Heart left ventricle (tissue), 16 donors: ENCODE results near the gene USP51. TPM values are rescaled to one million over a fixed set of nuclear protein-coding genes. Genes with fewer than 3 reads are reported as not detected.

Experiments used
- ATAC-seq, 4 donors: fragments of 200-7000 bp; cut with Tn5 transposase; one replicate each; pipeline ENCODE4 v1.9.1; 2020 to 2022; ENCODE audit warnings: moderate library complexity in 4 of 4, mild to moderate bottlenecking in 3 of 4, moderate number of reproducible peaks in 1 of 4
- DNase-seq, 5 donors: peaks; one replicate each; pipeline ENCODE4 v3.0.0-alpha.2; 2020
- H3K27ac ChIP-seq, 12 donors: fragments of 200-600 bp; sonication (generic) in 4 of 12; one replicate each; pipeline versions ENCODE4 v1.5.0 to v1.8.0; 2016 to 2022; ENCODE audit warnings: mild to moderate bottlenecking in 2 of 12
- H3K27me3 ChIP-seq, 9 donors: fragments of 200-600 bp; sonication (generic) in 2 of 9; one replicate each; pipeline versions ENCODE4 v1.5.1 to v1.8.0; 2016 to 2022; ENCODE audit warnings: mild to moderate bottlenecking in 3 of 9
- H3K36me3 ChIP-seq, 9 donors: fragments of 200-600 bp; sonication (generic) in 2 of 9; one replicate each; pipeline versions ENCODE4 v1.5.0 to v1.8.0; 2018 to 2022; ENCODE audit warnings: mild to moderate bottlenecking in 2 of 9
- H3K4me1 ChIP-seq, 12 donors: fragments of 200-600 bp; sonication (generic) in 4 of 12; one replicate each; pipeline versions ENCODE4 v1.5.0 to v1.8.0; 2016 to 2022; ENCODE audit warnings: mild to moderate bottlenecking in 3 of 12
- H3K4me3 ChIP-seq, 12 donors: fragments of 200-600 bp; sonication (generic) in 4 of 12; one replicate each; pipeline versions ENCODE4 v1.5.0 to v1.8.0; 2017 to 2022; ENCODE audit warnings: mild to moderate bottlenecking in 9 of 12, moderate library complexity in 4 of 12
- H3K9me3 ChIP-seq, 12 donors: fragments of 200-600 bp; sonication (generic) in 4 of 12; one replicate each; pipeline versions ENCODE4 v1.5.0 to v1.8.0; 2016 to 2022; ENCODE audit warnings: mild to moderate bottlenecking in 1 of 12
- CTCF ChIP-seq, 12 donors: fragments of 200-600 bp; sonication (generic) in 4 of 12; IDR thresholded peaks; one replicate each; pipeline versions ENCODE4 v1.5.0 to v1.8.0; 2018 to 2022; ENCODE audit warnings: antibody characterized with exemption in 12 of 12, mild to moderate bottlenecking in 5 of 12
- POLR2A ChIP-seq, 2 donors: fragments of 450-650 bp; IDR thresholded peaks; one replicate each; pipeline ENCODE4 v1.6.1; 2017; ENCODE audit warnings: antibody characterized with exemption in 2 of 2, mild to moderate bottlenecking in 2 of 2, moderate library complexity in 2 of 2
- WGBS, 4 donors: extraction: QIAGEN DNeasy Blood & Tissue Kit in 2 of 4; methylation state at CpG; one replicate each; pipeline versions ENCODE4 v1.1.5 to v1.1.7; 2013 to 2018; 5-methylcytosine and 5-hydroxymethylcytosine counted together
- intact Hi-C, 10 donors: fragments of 100-400 bp; cut with DNase I; formaldehyde crosslinking; loops; one replicate each; pipeline versions ENCODE4 v1.11.1 to v1.14.2; 2022
- polyA plus RNA-seq, 2 donors: library from polyadenylated mRNA; stranded (reverse); fragments of 200-250 nt; gene quantifications; one replicate each; pipeline ENCODE4 v1.2.3, GENCODE V29; 2013
- total RNA-seq, 9 donors: library from RNA; depleted of rRNA in 2 of 9; stranded (reverse); fragments of >200 nt in 2 of 9; fragmentation: NEBNext Ultra II Directional in 3 of 9; extraction: Animal tissue kit (Norgen Biotek cat#: 25700) in 3 of 9; gene quantifications; one replicate each; pipeline versions ENCODE4 v1.1.0 to v1.2.4, GENCODE V29; 2016 to 2023
- donor health status: ischemic (EF 13 %, LVEDD 7.1; RV severe dilation, severe dysfunction).
- donor health status: healthy with polysubstance abuse.
- donor health status: DM: no; HTN: yes; CAD: no.
- donor health status: DM: no; HTN: no; CAD: no.
- donor health status: ischemic (EF 25% LVEDD 6.9; RV normal size, moderate dysfunction).
- donor health status: ischemic (EF 25% LVEDD 5.7; RV mildly dilated, moderate dysfunction).
- donor health status: healthy.
- donor health status: DM: yes; HTN: yes; CAD: no.
- donor health status: ischemic (EF 35%, LVEDD 5.7; RV mildly dilated, moderate dysfunction).
- donor health status: nonischemic (EF 11% LVEDD 7.7; RV severe dilation, severe dysfunction).
- donor health status: DM: yes; HTN: yes; CAD: no.
- donor health status: PGD.
- donor health status: ischemic (EF 29% LVEDD 5.4; RV normal size, mild dysfunction).
- donor health status: nonischemic (EF 23%, LVEDD 6.1; RV moderate dilation, normal function).

USP51 gene
- total and polyA plus RNA-seq, 11 donors, result 0.35 to 3.9 (median 1.9) TPM

GRCh38 chrX:55490974-55491373, 1.3 kb upstream of the USP51 start:
- TF ChIP-seq POLR2A (IDR thresholded peaks at IDR 0.05) (no peak), CTCF (IDR thresholded peaks at IDR 0.05) (no peak)
- peaks cover 0 to 6% (median 0%) of the 10 kb centered on the region in 9 donors for H3K27me3 ChIP-seq
- no peak for ATAC-seq
- peaks cover 0 to 7% (median 0%) of the 10 kb centered on the region in 12 donors for H3K4me1 ChIP-seq
- H3K9me3 ChIP-seq, result no peaks in the 10 kb centered on the region
- H3K27ac ChIP-seq, result peak overlapping the region in 1 of 12 donors; percentile 93
- DNase-seq, result no peak
- no peak overlapping the region for H3K4me3 ChIP-seq
- H3K36me3 ChIP-seq, result no peaks in the 10 kb centered on the region
- intact Hi-C loops, result no loop called here
- 66 to 74% (median 69%) methylated on average over 4 of the region's 4 CpGs for WGBS, 4 donors

- Histone ChIP-seq H3K9me3 (no peaks in the 10 kb centered on the region), H3K27ac (peak overlapping the region in 11 of 12 donors; percentile 84 to 97 (median 91)), H3K27me3 (peaks cover 0 to 6% (median 0%) of the 10 kb centered on the region in 9 donors), H3K36me3 (no peaks in the 10 kb centered on the region), H3K4me1 (peaks cover 0 to 7% (median 0%) of the 10 kb centered on the region in 12 donors), H3K4me3 (peak overlapping the region in 11 of 12 donors; percentile 47 to 86 (median 71))
- ATAC-seq, result no peak
- TF ChIP-seq POLR2A (IDR thresholded peaks at IDR 0.05) (no peak), CTCF (IDR thresholded peaks at IDR 0.05) (no peak)
- WGBS, 4 donors, result 56 to 73% (median 59%) methylated on average over 4 of the region's 4 CpGs
- intact Hi-C loops, result no loop called here
- DNase-seq, result no peak
These were observed 473 bp upstream of the USP51 start for GRCh38 chrX:55490121-55490520.

GRCh38 chrX:55488593-55489313, 895 bp downstream of the USP51 start:
- H3K4me1 ChIP-seq, result peaks cover 0 to 7% (median 0%) of the 10 kb centered on the region in 12 donors
- intact Hi-C loops, result no loop called here
- ATAC-seq, result peak; percentile 53 to 88 (median 76)
- peak; percentile 66 to 79 (median 70) for DNase-seq
- peaks cover 0 to 6% (median 0%) of the 10 kb centered on the region in 9 donors for H3K27me3 ChIP-seq
- H3K36me3 ChIP-seq, result no peaks in the 10 kb centered on the region
- peak overlapping the region; percentile 43 to 86 (median 70) for H3K4me3 ChIP-seq
- H3K27ac ChIP-seq, result peak overlapping the region; percentile 84 to 97 (median 90)
- H3K9me3 ChIP-seq, result no peaks in the 10 kb centered on the region
- TF ChIP-seq CTCF (IDR thresholded peaks at IDR 0.05) (peak in 1 of 12 donors; percentile 22), POLR2A (IDR thresholded peaks at IDR 0.05) (no peak)
- 0 to 40% (median 13%) methylated on average over 44 to 51 of the region's 54 CpGs for WGBS, 4 donors

- peak overlapping the region; percentile 84 to 97 (median 90) for H3K27ac ChIP-seq
- ATAC-seq, result peak in 2 of 4 donors; percentile 76 to 86
- peaks cover 0 to 6% (median 0%) of the 10 kb centered on the region in 9 donors for H3K27me3 ChIP-seq
- no peaks in the 10 kb centered on the region for H3K36me3 ChIP-seq
- 2 to 39% (median 17%) methylated on average over 5 to 23 of the region's 23 CpGs for WGBS, 4 donors
- TF ChIP-seq POLR2A (IDR thresholded peaks at IDR 0.05), result no peak
- TF ChIP-seq CTCF (IDR thresholded peaks at IDR 0.05), result no peak
- peak overlapping the region in 11 of 12 donors; percentile 47 to 86 (median 71) for H3K4me3 ChIP-seq
- H3K4me1 ChIP-seq, result peaks cover 0 to 7% (median 0%) of the 10 kb centered on the region in 12 donors
- intact Hi-C loops, result no loop called here
- H3K9me3 ChIP-seq, result no peaks in the 10 kb centered on the region
- DNase-seq, result peak in 1 of 5 donors; percentile 77
These were observed 1.5 kb downstream of the USP51 start for GRCh38 chrX:55488006-55488592.
